ENCODE measurements around the gene CORO2B.

GRCh38 chr15:68633231-68634121 lies 54.7 kb downstream of the CORO2B start:
- TF ChIP-seq, protein P1, sequence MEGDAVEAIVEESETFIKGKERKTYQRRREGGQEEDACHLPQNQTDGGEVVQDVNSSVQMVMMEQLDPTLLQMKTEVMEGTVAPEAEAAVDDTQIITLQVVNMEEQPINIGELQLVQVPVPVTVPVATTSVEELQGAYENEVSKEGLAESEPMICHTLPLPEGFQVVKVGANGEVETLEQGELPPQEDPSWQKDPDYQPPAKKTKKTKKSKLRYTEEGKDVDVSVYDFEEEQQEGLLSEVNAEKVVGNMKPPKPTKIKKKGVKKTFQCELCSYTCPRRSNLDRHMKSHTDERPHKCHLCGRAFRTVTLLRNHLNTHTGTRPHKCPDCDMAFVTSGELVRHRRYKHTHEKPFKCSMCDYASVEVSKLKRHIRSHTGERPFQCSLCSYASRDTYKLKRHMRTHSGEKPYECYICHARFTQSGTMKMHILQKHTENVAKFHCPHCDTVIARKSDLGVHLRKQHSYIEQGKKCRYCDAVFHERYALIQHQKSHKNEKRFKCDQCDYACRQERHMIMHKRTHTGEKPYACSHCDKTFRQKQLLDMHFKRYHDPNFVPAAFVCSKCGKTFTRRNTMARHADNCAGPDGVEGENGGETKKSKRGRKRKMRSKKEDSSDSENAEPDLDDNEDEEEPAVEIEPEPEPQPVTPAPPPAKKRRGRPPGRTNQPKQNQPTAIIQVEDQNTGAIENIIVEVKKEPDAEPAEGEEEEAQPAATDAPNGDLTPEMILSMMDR (IDR thresholded peaks at IDR 0.05; ENCODE audit: borderline replicate concordance, extremely low read depth, low read length, poor library complexity, severe bottlenecking), result no peak
- no peak for TF ChIP-seq EZH2 (IDR thresholded peaks at IDR 0.05; ENCODE audit: borderline replicate concordance, low read depth, low read length, severe bottlenecking)

Data from DND-41 (cell line).